ENCODE measurements around the gene RSL1D1.
"Not testable (repeated sequence)": the region's sequence is repeated elsewhere in the genome, so short reads cannot be mapped to it uniquely, and the experiment has no call there.

Gene RSL1D1

GRCh38 chr16:11797166-11797956 is 54.0 kb downstream of the RSL1D1 start, which contains the start of gene ZC3H7A:
TSS of gene ZC3H7A (minus strand) at chr16:11797258. CDS start at chr16:11782354, 14,904 bp downstream.
- peak; percentile 97 for DNase-seq (ENCODE audit: low spot score)

GRCh38 chr16:11796227-11797165 is 54.8 kb downstream of the RSL1D1 start:
- peak; percentile 56 for DNase-seq (ENCODE audit: low spot score)

DNA sequence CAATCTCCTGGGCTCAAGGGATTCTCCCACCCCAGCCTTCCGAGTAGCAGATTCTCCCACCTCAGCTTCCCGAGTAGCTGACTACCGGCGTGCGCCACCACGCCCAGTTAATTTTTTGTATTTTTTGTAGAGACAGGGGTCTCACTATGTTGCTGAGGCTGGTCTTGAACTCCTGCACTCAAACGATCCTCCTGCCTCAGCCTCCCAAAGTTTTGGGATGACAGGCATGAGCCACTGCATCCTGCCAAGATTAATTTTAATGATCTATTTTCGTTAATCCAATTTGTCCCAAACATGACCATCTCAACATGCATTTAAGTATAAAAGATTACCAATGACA is 55.5 kb downstream of the RSL1D1 start:
- DNase-seq (ENCODE audit: low spot score) = no peak

DNA sequence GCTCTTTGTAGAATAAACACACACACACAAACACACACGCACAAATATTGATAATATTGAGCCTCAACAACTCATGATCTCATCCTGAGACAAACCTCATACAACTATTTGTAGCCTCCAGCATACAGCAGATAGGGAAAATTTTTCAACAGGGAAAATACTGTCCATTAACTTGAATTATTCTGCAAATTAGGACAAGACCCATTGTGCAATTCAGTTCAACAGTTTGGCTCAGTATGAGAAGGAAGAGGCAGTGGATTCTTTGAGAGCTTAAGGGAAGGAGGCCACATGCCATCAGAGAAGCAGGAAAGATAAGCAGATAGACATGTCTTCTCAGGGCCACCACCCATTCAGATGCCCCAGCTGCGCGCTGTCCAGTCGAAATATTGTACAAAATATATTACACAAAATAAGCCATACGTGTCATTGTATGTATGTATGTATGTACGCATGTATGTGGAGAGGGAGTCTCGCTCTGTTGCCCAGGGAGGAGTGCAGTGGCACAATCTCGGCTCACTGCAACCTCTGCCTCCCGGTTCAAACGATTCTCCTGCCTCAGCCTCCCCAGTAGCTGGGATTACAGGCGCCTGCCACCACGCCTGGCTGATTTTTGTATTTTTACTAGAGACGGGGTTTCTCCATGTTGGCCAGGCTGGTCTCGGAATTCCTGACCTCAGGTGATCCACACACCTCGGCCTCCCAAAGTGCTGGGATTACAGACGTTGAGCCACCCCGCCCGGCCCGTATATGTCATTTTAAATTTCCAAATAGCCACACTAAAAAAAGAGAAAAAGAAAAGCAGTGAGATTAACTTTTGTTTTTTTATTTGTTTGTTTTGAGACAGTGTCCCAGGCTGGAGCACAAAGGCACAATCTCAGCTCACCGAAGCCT is 56.1 kb downstream of the RSL1D1 start:
- DNase-seq (ENCODE audit: low spot score) = no peak

- DNase-seq (ENCODE audit: low spot score) = no peak
Observed at GRCh38 chr16:11794447-11794846, 56.9 kb downstream of the RSL1D1 start.

DNA sequence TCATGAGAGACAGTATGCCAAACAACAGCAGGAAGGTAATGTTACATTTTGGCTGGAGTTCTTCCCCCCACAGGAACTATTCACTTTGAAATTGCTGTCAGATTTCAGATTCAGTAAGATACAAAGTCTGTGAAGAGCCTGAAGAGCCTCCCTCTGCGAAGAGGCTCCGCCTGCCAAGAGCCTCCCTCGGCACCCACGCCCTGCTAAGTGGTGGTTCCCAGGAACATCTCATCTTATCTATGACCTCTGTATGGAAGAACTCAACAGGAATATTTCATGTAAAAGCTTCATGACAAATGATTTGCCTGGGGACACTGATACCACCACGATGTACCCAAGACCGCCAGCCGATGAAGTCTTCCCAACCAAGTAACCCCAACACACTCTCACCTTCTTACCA is 57.5 kb downstream of the RSL1D1 start:
- no peak for DNase-seq (ENCODE audit: low spot score)

DNA sequence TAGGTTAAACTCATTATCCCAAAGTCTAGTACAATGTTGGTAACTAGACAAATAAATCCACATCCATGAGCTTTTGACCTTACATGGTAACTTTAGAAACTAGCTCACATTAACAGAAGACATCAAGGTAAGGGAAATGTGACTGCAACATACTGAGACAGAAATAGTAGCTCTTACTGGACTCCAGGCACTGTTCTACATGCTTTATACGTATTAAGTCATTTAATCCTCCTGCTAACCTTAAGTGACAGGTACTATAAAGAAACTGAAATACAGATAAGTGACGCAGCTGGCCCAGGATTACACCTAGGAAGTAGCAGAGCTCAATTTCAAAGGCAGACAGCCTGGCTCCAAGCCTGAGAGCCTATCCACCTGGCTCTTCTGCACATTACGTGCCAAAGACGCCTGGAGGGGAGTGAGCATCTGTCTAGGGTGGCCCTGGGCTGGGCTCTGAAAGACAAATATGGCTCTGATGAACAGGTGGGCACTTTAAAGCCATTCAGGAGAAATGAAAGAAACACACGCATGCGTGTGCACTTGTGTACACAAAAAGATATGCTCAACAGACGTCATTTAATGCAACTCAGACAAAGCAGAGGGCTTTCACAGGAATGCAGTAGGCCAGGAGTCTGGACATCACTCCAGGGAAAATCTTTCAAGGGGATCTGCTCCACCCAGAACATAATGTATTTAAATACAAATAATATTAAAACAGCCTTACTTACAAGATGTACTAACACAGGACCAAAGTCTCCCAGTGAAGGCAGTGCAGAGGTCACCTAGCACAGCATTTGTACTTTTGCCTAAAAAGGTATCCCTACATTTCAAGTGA is 58.7 kb downstream of the RSL1D1 start:
- DNase-seq (ENCODE audit: low spot score) = no peak

GRCh38 chr16:11791144-11791828 is 60.1 kb downstream of the RSL1D1 start:
- DNase-seq (ENCODE audit: low spot score) = no peak

DNA sequence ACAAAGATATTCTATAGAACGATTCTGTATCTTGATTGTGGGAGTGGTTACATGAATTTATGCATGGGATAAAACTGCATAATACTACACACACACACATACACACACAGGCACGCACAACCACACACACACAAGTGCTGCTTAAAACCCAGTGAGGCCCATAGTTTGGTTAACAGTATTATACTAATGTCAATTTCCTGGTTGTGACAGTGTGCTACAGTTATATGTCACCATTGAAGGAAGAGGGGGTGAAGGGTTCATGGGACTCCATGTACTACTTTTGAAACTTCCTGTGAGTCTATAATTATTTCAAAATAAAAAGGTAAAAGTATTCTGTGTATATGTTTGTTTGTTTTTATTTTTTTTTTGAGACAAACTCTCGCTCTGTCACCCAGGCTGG is 62.4 kb downstream of the RSL1D1 start:
- DNase-seq (ENCODE audit: low spot score) = no peak

DNA sequence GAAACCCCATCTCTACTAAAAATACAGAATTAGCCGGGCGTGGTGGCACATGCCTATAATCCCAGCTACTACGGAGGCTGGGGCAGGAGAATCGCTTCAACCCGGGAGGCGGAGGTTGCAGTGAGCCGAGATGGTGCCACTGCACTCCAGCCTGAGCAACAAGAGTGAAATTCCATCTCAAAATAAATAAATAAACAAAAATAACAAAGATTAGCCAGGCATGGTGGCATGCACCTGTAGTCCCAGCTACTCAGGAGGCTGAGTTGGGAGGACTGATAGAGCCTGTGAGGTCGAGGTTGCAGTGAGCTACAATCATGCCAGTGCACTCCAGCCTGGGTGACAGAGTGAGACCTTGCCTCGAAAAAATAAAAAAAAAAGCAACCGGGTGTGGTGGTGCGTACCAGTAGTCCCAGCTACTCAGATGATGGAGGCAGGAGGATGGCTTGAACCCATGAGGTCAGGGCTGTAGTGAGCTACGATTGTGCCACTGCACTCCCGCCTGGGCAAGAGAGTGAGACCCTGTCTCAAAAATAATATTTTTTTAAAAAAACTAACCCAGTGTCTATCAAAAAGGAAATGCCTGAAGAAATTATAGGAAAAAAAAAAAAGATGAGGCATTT is 66.3 kb downstream of the RSL1D1 start:
- DNase-seq (ENCODE audit: low spot score) = not testable (repeated sequence)

- not testable (repeated sequence) for DNase-seq (ENCODE audit: low spot score)
Observed at GRCh38 chr16:11784381-11784780, 67.0 kb downstream of the RSL1D1 start.

- DNase-seq (ENCODE audit: low spot score) = no peak
Observed at GRCh38 chr16:11784038-11784369, 67.3 kb downstream of the RSL1D1 start.

Measured in RKO (cell line).